Keratinocyte (primary cell): Measurements from ENCODE around the gene TKT.

Experiments used
- CTCF ChIP-seq, 3 experiments: IDR thresholded peaks in 1 of 3; conservative IDR thresholded peaks in 1 of 3; optimal IDR thresholded peaks in 1 of 3; 2 replicates in 2 of 3; 3 replicates in 1 of 3; pipeline versions ENCODE3 to v1.5.1; 2011; ENCODE audit warnings: low read length in 3 of 3, mild to moderate bottlenecking in 3 of 3, moderate library complexity in 2 of 3, control low read depth in 1 of 3, inconsistent platforms in 1 of 3; ENCODE audit not compliant: insufficient read depth in 2 of 3; ENCODE audit errors: extremely low read depth in 1 of 3
- EZH2 ChIP-seq: IDR thresholded peaks from one replicate; pipeline ENCODE4 v1.6.1; 2012; ENCODE audit warnings: inconsistent platforms, mild to moderate bottlenecking, low read length, moderate library complexity

- TF ChIP-seq CTCF (optimal IDR thresholded peaks at IDR 0.05 in 1 of 3, IDR thresholded peaks at IDR 0.05 in 1 of 3, conservative IDR thresholded peaks at IDR 0.05 in 1 of 3; ENCODE audit: extremely low read depth in 1 of 3, insufficient read depth in 2 of 3, low read length in 3 of 3) (no peak), EZH2 (no peak)
Observed at GRCh38 chr3:53181528-53181927, 74.3 kb downstream of the TKT start.
